Hepatic stellate cell (primary cell): Measurements from ENCODE around the gene PROK2.
A peak's percentile ranks its signal among the peaks of the same experiment; 100 is the strongest.

Experiments
- DNase-seq: peaks from one replicate; pipeline ENCODE4 v3.0.0; 2011; ENCODE audit warnings: low spot score

The PROK2 gene

DNA sequence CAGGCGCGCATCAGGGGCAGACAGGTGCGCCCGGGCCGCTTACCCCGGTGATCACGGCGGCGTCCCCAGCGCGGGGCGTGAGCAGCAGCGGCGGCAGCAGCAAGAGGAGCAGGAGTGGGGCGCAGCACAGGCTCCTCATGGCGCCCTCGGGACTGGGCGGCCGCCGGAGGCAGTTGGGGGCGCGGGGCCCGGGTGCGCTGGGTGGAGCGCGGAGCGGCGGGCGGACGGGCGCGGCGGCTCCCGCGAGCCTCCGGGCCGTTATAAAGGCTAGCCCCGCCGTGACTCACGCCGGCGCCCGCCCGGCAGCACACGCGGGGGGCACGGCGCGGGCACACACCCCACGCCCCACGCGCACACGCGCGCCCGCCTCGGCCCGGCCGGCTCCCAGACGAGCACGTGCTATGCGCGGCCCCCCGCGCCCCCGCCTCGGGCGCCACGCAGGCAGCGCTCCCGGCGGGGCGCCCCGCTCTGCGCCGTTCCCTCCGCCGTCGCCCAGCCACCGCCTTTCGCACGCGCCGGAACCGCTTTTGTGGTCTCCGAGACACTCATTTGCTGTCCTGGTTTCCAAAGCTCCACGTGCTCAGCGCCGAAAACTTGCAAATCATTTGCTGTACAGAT lies at the start of gene PROK2:
Gene PROK2, minus strand, starts transcription at position 235 of the 618 bp plus-strand sequence. Its CDS starts 96 bp downstream, at position 139.
- peak; percentile 7 for DNase-seq

DNA sequence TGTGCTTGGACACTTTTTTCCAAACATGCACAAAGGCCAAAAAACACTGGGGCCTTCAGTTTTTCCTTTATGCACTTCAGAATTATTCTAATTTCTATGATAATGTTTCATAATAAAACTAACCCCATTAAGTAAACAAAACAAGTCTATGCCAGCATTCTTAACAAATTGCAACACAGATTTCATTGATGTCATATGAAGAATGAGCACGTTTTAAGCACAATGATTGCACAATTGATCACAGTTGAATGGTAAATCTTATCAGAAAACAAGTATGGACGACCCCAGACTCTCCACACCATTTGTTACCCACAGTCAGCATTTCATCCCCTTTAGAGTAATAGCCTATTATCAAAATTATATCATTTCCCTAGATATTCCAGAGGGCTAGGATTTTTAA lies 46.7 kb upstream of the PROK2 start:
- no peak for DNase-seq

DNA sequence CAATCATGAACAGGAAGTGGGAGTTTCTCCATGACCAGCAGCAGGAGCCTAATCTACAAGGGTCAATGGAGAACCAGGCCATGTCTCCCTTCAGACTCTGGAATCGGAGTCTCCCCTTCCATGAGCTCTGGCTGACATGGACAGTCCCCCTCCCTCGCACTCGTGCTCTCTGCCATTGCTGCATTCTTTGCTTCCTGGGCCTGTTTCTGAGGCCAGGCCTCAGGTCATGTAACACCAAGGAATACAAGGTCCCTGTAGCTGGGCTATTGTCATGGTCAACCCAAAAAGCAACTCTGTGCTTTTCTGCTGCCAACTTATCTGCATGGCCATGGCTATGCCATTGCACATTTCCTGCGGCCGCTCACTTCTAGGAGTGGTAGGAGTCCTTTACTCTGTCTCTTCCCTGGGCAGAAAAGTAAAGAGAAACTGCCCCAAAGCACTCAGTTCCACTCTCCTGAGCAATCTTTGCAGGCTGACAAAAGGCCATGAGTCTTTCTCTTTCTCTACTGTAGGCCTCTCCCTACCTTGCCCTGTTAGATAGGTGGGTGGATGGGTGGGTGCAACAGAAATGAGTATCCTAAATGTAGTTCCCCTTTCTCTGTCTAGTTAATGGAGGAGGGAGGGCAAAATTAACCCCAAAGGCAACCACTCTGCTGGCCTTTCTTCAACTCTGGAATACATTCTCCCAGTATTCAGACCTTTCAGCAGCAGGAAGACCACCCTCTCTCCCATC lies 40.8 kb upstream of the PROK2 start:
- DNase-seq, result no peak

DNA sequence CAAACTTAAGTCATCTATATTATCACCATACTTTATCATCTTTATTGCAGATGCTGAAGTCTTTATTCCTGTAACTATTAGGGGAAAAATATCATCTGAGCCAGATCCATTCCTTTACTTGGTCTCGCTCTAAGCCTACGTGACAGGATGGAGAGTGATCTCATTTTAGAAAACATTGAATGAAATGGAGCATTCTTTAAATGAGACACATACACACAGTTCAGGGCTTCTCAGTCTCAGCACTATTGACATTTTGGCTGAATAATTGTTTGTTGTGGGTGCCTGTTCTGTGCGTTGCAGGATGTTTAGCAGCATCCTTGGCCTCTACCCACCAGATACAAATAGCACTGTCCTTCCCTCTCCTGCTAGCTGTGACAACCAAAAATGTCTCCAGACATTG lies 36.2 kb upstream of the PROK2 start:
- DNase-seq, result no peak

- DNase-seq, result no peak
Observed at GRCh38 chr3:71817262-71817661, 32.3 kb upstream of the PROK2 start.

GRCh38 chr3:71816767-71817156 lies 31.8 kb upstream of the PROK2 start:
- no peak for DNase-seq

DNA sequence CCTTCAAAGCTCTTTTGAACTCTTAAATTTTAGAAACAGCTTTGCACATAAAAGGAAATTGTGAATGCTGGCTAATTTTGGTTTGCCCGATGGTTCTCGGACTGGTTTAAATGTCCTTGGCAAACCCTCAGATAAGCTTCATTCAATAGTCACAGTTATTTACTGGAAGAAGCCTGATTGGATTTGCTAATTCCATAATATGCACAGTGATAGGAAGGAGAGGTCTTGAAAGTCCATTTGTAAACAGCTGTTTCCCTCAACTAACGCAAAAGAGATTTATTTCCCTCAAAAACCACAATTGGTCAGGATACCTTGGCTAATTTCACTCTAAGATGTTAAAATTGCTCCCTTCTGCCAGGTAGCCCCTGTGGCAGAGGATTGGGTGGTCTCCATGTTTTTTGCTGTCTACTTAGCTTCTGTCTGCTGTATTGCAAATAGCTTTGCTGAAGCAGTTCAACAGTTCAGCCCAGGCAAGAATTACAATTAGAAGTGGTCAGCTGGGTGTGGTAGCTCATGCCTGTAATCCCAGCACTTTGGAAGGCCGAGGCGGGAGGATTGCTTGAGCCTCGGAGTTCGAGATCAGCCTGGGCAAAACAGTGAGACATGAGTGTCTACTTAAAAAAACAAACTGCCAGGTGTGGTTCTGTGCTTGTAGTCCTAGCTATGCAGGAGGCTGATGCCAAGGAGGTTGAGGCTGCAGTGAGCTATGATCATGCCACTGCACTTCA lies 30.6 kb upstream of the PROK2 start:
- DNase-seq, result no peak

DNA sequence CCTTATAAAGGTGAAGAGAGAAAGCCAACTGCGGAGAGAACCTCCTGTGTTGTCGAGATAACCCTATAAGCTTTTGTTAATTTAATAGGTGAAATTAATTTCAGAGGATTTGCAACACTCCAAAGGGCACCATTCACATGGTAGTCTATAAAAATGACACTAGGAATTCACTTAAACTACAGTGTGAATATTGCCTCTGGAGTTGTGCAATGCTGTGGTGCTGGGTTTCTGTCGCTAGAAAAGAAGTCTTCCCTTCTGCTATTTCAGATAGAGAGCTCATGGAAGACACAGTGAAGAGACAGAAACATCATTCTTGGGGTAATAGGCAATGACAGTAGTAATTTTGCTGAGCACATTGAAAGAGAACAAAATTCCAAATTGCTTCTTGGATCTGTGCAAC lies 28.8 kb upstream of the PROK2 start:
- no peak for DNase-seq

DNA sequence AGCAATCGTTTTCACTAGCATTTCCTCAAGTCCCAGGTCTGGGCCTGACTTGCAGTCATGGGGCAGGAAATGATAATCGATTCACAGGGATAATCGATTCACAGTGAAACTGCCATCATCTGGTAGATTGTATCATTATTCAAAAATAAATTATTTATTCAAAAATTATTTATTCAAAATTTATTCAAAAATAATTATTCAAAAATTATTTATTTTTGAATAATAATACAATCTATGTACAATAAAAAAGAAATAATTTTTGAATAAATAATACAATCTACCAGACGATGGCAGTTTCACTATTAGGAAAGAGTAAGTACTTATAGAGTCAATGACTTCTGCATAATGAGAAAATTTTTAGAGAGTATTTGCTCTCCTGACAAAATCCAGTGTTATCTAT lies 28.1 kb upstream of the PROK2 start:
- DNase-seq, result no peak

- DNase-seq, result no peak
Observed at GRCh38 chr3:71810056-71810455, 25.1 kb upstream of the PROK2 start.

DNA sequence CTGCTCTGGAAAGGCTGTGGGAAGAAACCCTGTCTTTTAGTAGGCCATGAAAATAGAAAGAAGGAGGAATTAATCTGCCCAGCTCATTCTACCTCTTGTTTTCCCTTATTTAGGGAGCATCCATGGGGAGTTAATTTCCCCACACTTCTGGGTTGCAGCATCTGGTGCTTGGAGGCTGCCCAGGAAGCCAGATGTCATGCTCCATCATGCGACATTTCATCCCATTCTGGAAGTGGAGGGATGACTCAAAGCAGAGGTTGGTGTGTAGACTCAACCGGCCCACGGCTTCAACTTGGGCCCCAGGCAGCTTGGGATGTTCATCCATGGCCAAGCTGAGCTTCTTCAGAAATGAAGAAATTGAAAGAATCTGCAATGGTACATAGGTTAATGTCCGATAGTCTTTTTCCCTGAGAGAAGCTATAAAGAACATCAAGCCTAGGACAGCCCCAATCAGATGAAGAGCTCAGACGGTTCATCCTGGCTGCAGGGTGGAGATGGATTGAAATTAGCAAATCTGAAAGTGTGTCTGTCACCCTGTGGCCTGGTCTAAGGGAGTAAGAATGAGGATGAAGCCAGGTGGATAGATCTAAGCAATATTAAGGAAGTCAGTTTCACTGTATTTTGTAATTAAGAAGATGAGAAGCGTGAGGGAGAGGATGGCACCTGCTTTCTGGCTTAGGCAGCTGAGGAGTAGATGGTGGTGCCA lies 24.5 kb upstream of the PROK2 start:
- DNase-seq, result no peak

DNA sequence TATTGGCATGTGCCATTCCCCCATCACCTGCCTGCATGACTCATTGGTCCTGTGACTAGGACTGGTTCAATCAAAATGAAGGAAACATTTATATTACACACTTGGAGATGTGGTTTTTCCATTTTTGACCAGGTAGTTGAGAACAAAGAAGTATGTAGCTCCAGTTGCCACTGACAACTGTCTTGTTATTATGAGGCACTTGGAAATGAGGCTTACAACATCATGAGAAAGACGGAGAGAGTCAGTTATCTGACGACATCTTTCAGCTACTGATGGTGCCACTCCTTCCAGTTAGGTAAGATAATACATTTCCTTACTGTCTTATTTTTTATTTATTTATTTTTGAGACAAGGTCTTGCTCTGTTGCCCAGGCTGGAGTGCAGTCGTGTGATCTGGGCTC lies 21.8 kb upstream of the PROK2 start:
- no peak for DNase-seq

DNA sequence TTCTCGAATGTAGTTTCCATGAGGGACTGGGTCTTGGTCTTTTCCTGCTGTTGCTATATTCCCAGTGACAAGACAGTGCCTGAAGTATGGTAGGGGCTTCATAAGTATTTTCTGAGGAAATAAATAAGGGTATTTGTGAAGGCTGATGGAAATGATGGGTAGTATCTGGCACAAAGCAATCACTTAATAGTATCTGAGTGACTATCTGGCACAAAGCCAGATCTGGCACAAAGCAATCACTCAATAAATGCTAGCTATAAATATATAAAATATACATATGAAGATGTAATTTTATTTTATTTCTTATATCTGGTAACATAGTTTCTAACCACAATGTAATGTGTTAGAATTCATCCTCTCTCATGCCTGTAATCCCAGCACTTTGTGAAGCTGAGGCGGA lies 20.7 kb upstream of the PROK2 start:
- no peak for DNase-seq

- no peak for DNase-seq
Observed at GRCh38 chr3:71805199-71805598, 20.3 kb upstream of the PROK2 start.

GRCh38 chr3:71803248-71803647 lies 18.3 kb upstream of the PROK2 start:
- no peak for DNase-seq

GRCh38 chr3:71801986-71802385 lies 17.0 kb upstream of the PROK2 start:
- no peak for DNase-seq

GRCh38 chr3:71800023-71800422 lies 15.1 kb upstream of the PROK2 start:
- DNase-seq, result no peak

- DNase-seq, result no peak
Observed at GRCh38 chr3:71797455-71797854, 12.5 kb upstream of the PROK2 start.

- DNase-seq, result no peak
Observed at GRCh38 chr3:71796290-71796689, 11.3 kb upstream of the PROK2 start.

DNA sequence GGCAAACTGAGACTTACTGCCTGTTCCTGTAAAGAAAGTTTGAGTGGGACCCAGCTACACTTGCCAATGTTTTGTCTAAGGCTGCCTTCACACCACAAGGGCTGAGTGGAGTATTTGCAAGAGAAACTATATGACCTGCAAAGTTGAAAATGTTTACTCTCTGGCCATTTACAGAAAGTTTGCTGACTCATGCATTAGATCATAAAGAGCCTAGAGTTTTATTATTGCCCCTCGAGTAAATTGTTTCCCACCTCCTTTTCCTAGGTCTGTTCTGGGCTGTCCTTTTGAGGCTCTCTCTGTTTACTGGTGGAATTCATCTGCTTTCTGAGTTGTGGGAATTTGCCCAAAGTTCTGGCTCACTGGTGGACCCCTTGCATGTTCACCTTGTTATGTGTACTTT lies 6.7 kb upstream of the PROK2 start:
- DNase-seq, result no peak

- DNase-seq, result no peak
Observed at GRCh38 chr3:71789922-71790321, 5.0 kb upstream of the PROK2 start.

- DNase-seq, result no peak
Observed at GRCh38 chr3:71787851-71788405, 3.0 kb upstream of the PROK2 start.
